HepG2 (cell line): ENCODE measurements around the gene ACAP2. TPM values are rescaled to one million over a fixed set of nuclear protein-coding genes. Genes with fewer than 3 reads are reported as not detected.

Experiments
- AHR ChIP-seq: IDR thresholded peaks from 2 replicates; pipeline ENCODE4 v1.6.1; 2018; ENCODE audit warnings: missing genetic modification reagents, missing compliant biosample characterization
- ELF4 ChIP-seq: sonication (generic); formaldehyde crosslinking; IDR thresholded peaks from 2 replicates; pipeline ENCODE4 v1.5.0; 2020; ENCODE audit warnings: missing genetic modification reagents, mild to moderate bottlenecking, moderate library complexity, borderline replicate concordance
- ESRRA ChIP-seq: sonication (generic); formaldehyde crosslinking; IDR thresholded peaks from 2 replicates; pipeline ENCODE4 v1.5.1; 2020; ENCODE audit warnings: mild to moderate bottlenecking, low read depth, missing genetic modification reagents
- GATAD2A ChIP-seq: IDR thresholded peaks from 2 replicates; pipeline ENCODE4 v1.6.1; 2016
- MEF2D ChIP-seq: sonication (generic); formaldehyde crosslinking; IDR thresholded peaks from 2 replicates; pipeline ENCODE4 v1.5.1; 2020; ENCODE audit warnings: mild to moderate bottlenecking, missing genetic modification reagents
- NFATC3 ChIP-seq: sonication (generic); formaldehyde crosslinking; IDR thresholded peaks from 2 replicates; pipeline ENCODE4 v1.5.1; 2020; ENCODE audit warnings: mild to moderate bottlenecking, missing genetic modification reagents
- NPAS2 ChIP-seq: sonication (generic); formaldehyde crosslinking; IDR thresholded peaks from 2 replicates; pipeline ENCODE4 v1.8.0; 2022; ENCODE audit warnings: mild to moderate bottlenecking, missing genetic modification reagents, borderline replicate concordance
- PHF21A ChIP-seq: sonication (generic); formaldehyde crosslinking; IDR thresholded peaks from 2 replicates; pipeline ENCODE4 v1.5.0; 2020; ENCODE audit warnings: mild to moderate bottlenecking, missing genetic modification reagents
- POLR2AphosphoS5 ChIP-seq: IDR thresholded peaks from 2 replicates; pipeline ENCODE4 v1.6.1; 2012; ENCODE audit warnings: low read depth, low read length
- SIX1 ChIP-seq: sonication (generic); formaldehyde crosslinking; IDR thresholded peaks from 2 replicates; pipeline ENCODE4 v1.4.0; 2020; ENCODE audit warnings: missing genetic modification reagents, borderline replicate concordance
- SMAD3 ChIP-seq: sonication (generic); formaldehyde crosslinking; IDR thresholded peaks from 2 replicates; pipeline ENCODE4 v1.4.0; 2020; ENCODE audit warnings: missing genetic modification reagents
- TBX2 ChIP-seq: sonication (generic); formaldehyde crosslinking; IDR thresholded peaks from 2 replicates; pipeline ENCODE4 v1.5.0; 2020; ENCODE audit warnings: missing genetic modification reagents, mild to moderate bottlenecking, borderline replicate concordance
- THYN1 ChIP-seq: sonication (generic); formaldehyde crosslinking; IDR thresholded peaks from 2 replicates; pipeline ENCODE4 v1.8.1; 2023; ENCODE audit warnings: low read depth, mild to moderate bottlenecking, moderate library complexity, missing genetic modification reagents, borderline replicate concordance
- TSC22D2 ChIP-seq: sonication (generic); formaldehyde crosslinking; IDR thresholded peaks from 2 replicates; pipeline ENCODE4 v1.5.1; 2020; ENCODE audit warnings: missing genetic modification reagents, mild to moderate bottlenecking, borderline replicate concordance
- YEATS4 ChIP-seq: sonication (generic); formaldehyde crosslinking; IDR thresholded peaks from 2 replicates; pipeline ENCODE4 v1.4.0; 2020; ENCODE audit warnings: missing genetic modification reagents, borderline replicate concordance
- ZBTB7A ChIP-seq: sonication (generic); formaldehyde crosslinking; IDR thresholded peaks from 2 replicates; pipeline ENCODE4 v1.8.0; 2022; ENCODE audit warnings: mild to moderate bottlenecking, missing genetic modification reagents
- ZNF337 ChIP-seq: sonication (generic); formaldehyde crosslinking; IDR thresholded peaks from 2 replicates; pipeline ENCODE4 v1.5.1; 2020; ENCODE audit warnings: missing genetic modification reagents, low read depth, mild to moderate bottlenecking, borderline replicate concordance
- ZNF350 ChIP-seq: sonication (generic); formaldehyde crosslinking; IDR thresholded peaks from 2 replicates; pipeline ENCODE4 v1.4.0; 2020; ENCODE audit warnings: mild to moderate bottlenecking, low read depth, missing genetic modification reagents, borderline replicate concordance
- ZNF83 ChIP-seq: sonication (generic); formaldehyde crosslinking; IDR thresholded peaks from 2 replicates; pipeline ENCODE4 v1.4.0; 2020; ENCODE audit warnings: missing genetic modification reagents, mild to moderate bottlenecking, borderline replicate concordance
- ZSCAN30 ChIP-seq: sonication (generic); formaldehyde crosslinking; IDR thresholded peaks from 2 replicates; pipeline ENCODE4 v1.5.0; 2020; ENCODE audit warnings: mild to moderate bottlenecking, missing genetic modification reagents
- ZZZ3 ChIP-seq: sonication (generic); formaldehyde crosslinking; IDR thresholded peaks from 2 replicates; pipeline ENCODE4 v1.4.0; 2020; ENCODE audit warnings: missing genetic modification reagents, mild to moderate bottlenecking, borderline replicate concordance
- polyA plus RNA-seq, 8 experiments: library from polyadenylated mRNA; depleted of rRNA in 3 of 8; stranded (reverse) in 7 of 8; unstranded in 1 of 8; fragments of >200 nt; fragmentation: Illumina TruSeq in 4 of 8; extraction: Trizol in 4 of 8; gene quantifications; 2 replicates each; pipeline versions ENCODE4 v1.2.1 to v1.2.3, GENCODE V29; 2011 to 2016; ENCODE audit warnings: low read depth in 4 of 8, missing spikeins in 1 of 8, mixed read lengths in 1 of 8; ENCODE audit not compliant: insufficient read depth in 1 of 8
- total RNA-seq, 5 experiments: library from RNA; depleted of rRNA; stranded (reverse); fragments of >200 nt; fragmentation: Illumina TruSeq; extraction: Trizol; gene quantifications; 2 replicates each; pipeline ENCODE4 v1.2.3, GENCODE V29; 2016; ENCODE audit warnings: low read depth in 1 of 5
- TF ChIP-seq, protein P1 (sequence below): sonication (generic); formaldehyde crosslinking; IDR thresholded peaks from 2 replicates; pipeline ENCODE4 v1.5.1; 2020; ENCODE audit warnings: mild to moderate bottlenecking, missing genetic modification reagents, borderline replicate concordance
- TF ChIP-seq, protein P2 (sequence below): sonication (generic); formaldehyde crosslinking; IDR thresholded peaks from 2 replicates; pipeline ENCODE4 v1.8.1; 2022; ENCODE audit warnings: mild to moderate bottlenecking, missing genetic modification reagents

The ACAP2 gene
- total and polyA plus RNA-seq, 2 of the 13 experiments (the other 11 are each of a cell fraction or from before 2014, with no cell fraction given), result 7.3 to 23.9 TPM

GRCh38 chr3:195443391-195443989 lies 670 bp upstream of the ACAP2 start (continued):
- TF ChIP-seq, protein P1, sequence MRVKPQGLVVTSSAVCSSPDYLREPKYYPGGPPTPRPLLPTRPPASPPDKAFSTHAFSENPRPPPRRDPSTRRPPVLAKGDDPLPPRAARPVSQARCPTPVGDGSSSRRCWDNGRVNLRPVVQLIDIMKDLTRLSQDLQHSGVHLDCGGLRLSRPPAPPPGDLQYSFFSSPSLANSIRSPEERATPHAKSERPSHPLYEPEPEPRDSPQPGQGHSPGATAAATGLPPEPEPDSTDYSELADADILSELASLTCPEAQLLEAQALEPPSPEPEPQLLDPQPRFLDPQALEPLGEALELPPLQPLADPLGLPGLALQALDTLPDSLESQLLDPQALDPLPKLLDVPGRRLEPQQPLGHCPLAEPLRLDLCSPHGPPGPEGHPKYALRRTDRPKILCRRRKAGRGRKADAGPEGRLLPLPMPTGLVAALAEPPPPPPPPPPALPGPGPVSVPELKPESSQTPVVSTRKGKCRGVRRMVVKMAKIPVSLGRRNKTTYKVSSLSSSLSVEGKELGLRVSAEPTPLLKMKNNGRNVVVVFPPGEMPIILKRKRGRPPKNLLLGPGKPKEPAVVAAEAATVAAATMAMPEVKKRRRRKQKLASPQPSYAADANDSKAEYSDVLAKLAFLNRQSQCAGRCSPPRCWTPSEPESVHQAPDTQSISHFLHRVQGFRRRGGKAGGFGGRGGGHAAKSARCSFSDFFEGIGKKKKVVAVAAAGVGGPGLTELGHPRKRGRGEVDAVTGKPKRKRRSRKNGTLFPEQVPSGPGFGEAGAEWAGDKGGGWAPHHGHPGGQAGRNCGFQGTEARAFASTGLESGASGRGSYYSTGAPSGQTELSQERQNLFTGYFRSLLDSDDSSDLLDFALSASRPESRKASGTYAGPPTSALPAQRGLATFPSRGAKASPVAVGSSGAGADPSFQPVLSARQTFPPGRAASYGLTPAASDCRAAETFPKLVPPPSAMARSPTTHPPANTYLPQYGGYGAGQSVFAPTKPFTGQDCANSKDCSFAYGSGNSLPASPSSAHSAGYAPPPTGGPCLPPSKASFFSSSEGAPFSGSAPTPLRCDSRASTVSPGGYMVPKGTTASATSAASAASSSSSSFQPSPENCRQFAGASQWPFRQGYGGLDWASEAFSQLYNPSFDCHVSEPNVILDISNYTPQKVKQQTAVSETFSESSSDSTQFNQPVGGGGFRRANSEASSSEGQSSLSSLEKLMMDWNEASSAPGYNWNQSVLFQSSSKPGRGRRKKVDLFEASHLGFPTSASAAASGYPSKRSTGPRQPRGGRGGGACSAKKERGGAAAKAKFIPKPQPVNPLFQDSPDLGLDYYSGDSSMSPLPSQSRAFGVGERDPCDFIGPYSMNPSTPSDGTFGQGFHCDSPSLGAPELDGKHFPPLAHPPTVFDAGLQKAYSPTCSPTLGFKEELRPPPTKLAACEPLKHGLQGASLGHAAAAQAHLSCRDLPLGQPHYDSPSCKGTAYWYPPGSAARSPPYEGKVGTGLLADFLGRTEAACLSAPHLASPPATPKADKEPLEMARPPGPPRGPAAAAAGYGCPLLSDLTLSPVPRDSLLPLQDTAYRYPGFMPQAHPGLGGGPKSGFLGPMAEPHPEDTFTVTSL (CRISPR knock-in tag), result 0 out of 2 replicates have a peak, but pooled peaks have one; percentile 4
- no peak for TF ChIP-seq AHR
- TF ChIP-seq NFATC3 (CRISPR knock-in tag), result no peak
- peak; percentile 15; the same call in 1 of the 2 replicates for TF ChIP-seq TSC22D2 (CRISPR knock-in tag)
- TF ChIP-seq PHF21A (CRISPR knock-in tag), result 0 out of 2 replicates have a peak, but pooled peaks have one; percentile 8
- no peak for TF ChIP-seq SIX1 (CRISPR knock-in tag)
- TF ChIP-seq ESRRA (CRISPR knock-in tag), result 0 out of 2 replicates have a peak, but pooled peaks have one; percentile 1
- no peak for TF ChIP-seq THYN1 (CRISPR knock-in tag)
- no peak for TF ChIP-seq NPAS2
- peak; percentile 63; the same call in 1 of the 2 replicates for TF ChIP-seq POLR2AphosphoS5
- TF ChIP-seq SMAD3 (CRISPR knock-in tag), result no peak
- no peak for TF ChIP-seq ZNF350
- 0 out of 2 replicates have a peak, but pooled peaks have one; percentile 31 for TF ChIP-seq ELF4 (CRISPR knock-in tag)
- 0 out of 2 replicates have a peak, but pooled peaks have one; percentile 33 for TF ChIP-seq MEF2D (CRISPR knock-in tag)
- 0 out of 2 replicates have a peak, but pooled peaks have one; percentile 30 for TF ChIP-seq GATAD2A (CRISPR knock-in tag)
- TF ChIP-seq ZBTB7A (CRISPR knock-in tag), result no peak
- no peak for TF ChIP-seq ZZZ3 (CRISPR knock-in tag)
- TF ChIP-seq ZSCAN30 (CRISPR knock-in tag), result no peak
- no peak for TF ChIP-seq ZNF83 (CRISPR knock-in tag)
- TF ChIP-seq, protein P2, sequence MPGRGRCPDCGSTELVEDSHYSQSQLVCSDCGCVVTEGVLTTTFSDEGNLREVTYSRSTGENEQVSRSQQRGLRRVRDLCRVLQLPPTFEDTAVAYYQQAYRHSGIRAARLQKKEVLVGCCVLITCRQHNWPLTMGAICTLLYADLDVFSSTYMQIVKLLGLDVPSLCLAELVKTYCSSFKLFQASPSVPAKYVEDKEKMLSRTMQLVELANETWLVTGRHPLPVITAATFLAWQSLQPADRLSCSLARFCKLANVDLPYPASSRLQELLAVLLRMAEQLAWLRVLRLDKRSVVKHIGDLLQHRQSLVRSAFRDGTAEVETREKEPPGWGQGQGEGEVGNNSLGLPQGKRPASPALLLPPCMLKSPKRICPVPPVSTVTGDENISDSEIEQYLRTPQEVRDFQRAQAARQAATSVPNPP (CRISPR knock-in tag), result no peak
- TF ChIP-seq ZNF337 (CRISPR knock-in tag), result 0 out of 2 replicates have a peak, but pooled peaks have one; percentile 40
- 0 out of 2 replicates have a peak, but pooled peaks have one; percentile 15 for TF ChIP-seq YEATS4 (CRISPR knock-in tag)
- 0 out of 2 replicates have a peak, but pooled peaks have one; percentile 3 for TF ChIP-seq TBX2 (CRISPR knock-in tag)
